Lung microvascular endothelial cell (primary cell): Measurements from ENCODE around the gene UNKL. TPM values are rescaled to one million over a fixed set of nuclear protein-coding genes. Genes with fewer than 3 reads are reported as not detected.

Experiments used
- DNase-seq, 2 donors: peaks; one replicate each; pipeline versions ENCODE4 v3.0.0 to v3.0.0-alpha.2; 2010; ENCODE audit warnings: low read depth in 2 of 2
- total RNA-seq: library from RNA; depleted of rRNA; stranded (reverse); fragments of >200 nt; gene quantifications from 2 replicates; pipeline ENCODE4 v1.2.1, GENCODE V29; 2014

UNKL gene
- total RNA-seq, 1 donor from 2014 or later, result 5.6 TPM

GRCh38 chr16:1407753-1408152 lies 6.8 kb downstream of the UNKL start:
- peak in 1 of 2 donors; percentile 34 for DNase-seq

- DNase-seq, result no peak
Observed at GRCh38 chr16:1403733-1404132, 10.8 kb downstream of the UNKL start.

- DNase-seq, result no peak
Observed at GRCh38 chr16:1403036-1403435, 11.5 kb downstream of the UNKL start.

- DNase-seq, result no peak
Observed at GRCh38 chr16:1401758-1402154, 12.7 kb downstream of the UNKL start.

GRCh38 chr16:1401061-1401757 lies 13.3 kb downstream of the UNKL start:
- DNase-seq, result no peak

- no peak for DNase-seq
Observed at GRCh38 chr16:1398826-1399581, 15.5 kb downstream of the UNKL start.

GRCh38 chr16:1398351-1398750 lies 16.2 kb downstream of the UNKL start:
- no peak for DNase-seq

- DNase-seq, result no peak
Observed at GRCh38 chr16:1397779-1398178, 16.7 kb downstream of the UNKL start.

GRCh38 chr16:1395444-1396031 lies 19.0 kb downstream of the UNKL start:
- DNase-seq, result no peak

- DNase-seq, result no peak
Observed at GRCh38 chr16:1394367-1394951, 20.0 kb downstream of the UNKL start.

GRCh38 chr16:1393613-1394176 lies 20.8 kb downstream of the UNKL start:
- DNase-seq, result no peak

- no peak for DNase-seq
Observed at GRCh38 chr16:1392826-1393225, 21.7 kb downstream of the UNKL start.

- DNase-seq, result no peak
Observed at GRCh38 chr16:1390239-1390779, 24.2 kb downstream of the UNKL start.

- no peak for DNase-seq
Observed at GRCh38 chr16:1389762-1390161, 24.7 kb downstream of the UNKL start.

- no peak for DNase-seq
Observed at GRCh38 chr16:1387331-1387730, 27.2 kb downstream of the UNKL start.

GRCh38 chr16:1385232-1385631 lies 29.3 kb downstream of the UNKL start:
- no peak for DNase-seq

- DNase-seq, result no peak
Observed at GRCh38 chr16:1383556-1383955, 30.9 kb downstream of the UNKL start.

- no peak for DNase-seq
Observed at GRCh38 chr16:1381612-1382406, 32.7 kb downstream of the UNKL start.

GRCh38 chr16:1380195-1380594 lies 34.3 kb downstream of the UNKL start:
- no peak for DNase-seq

GRCh38 chr16:1379304-1380076 lies 35.0 kb downstream of the UNKL start:
- DNase-seq, result peak; percentile 67 to 76
